GM20000 (cell line): ENCODE data around the gene BMF.

Experiments
- DNase-seq: peaks from one replicate; pipeline ENCODE4 v3.0.0; 2012; ENCODE audit warnings: low spot score
- CTCF ChIP-seq: IDR thresholded peaks from 2 replicates; pipeline ENCODE4 v1.5.1; 2012; ENCODE audit warnings: mild to moderate bottlenecking, control low read depth; ENCODE audit errors: extremely low read depth, missing control alignments

BMF gene

GRCh38 chr15:40065166-40065565, 43.5 kb downstream of the BMF start:
- DNase-seq: no peak
- TF ChIP-seq CTCF: no peak

GRCh38 chr15:40064231-40064894, 44.3 kb downstream of the BMF start:
- no peak for TF ChIP-seq CTCF
- DNase-seq: peak; percentile 75

- no peak for DNase-seq
- no peak for TF ChIP-seq CTCF
Observed at GRCh38 chr15:40063563-40064011, 45.1 kb downstream of the BMF start.

- TF ChIP-seq CTCF: no peak
- no peak for DNase-seq
Observed at GRCh38 chr15:40062816-40063562, 45.7 kb downstream of the BMF start.

GRCh38 chr15:40061212-40061901, 47.3 kb downstream of the BMF start:
- DNase-seq: peak; percentile 69
- no peak for TF ChIP-seq CTCF

- no peak for DNase-seq
- no peak for TF ChIP-seq CTCF
Observed at GRCh38 chr15:40060236-40060961, 48.3 kb downstream of the BMF start.
